Measurements from ENCODE around the gene AGPS. TPM values are rescaled to one million over a fixed set of nuclear protein-coding genes. Genes with fewer than 3 reads are reported as not detected.
"Not testable (repeated sequence)": the region's sequence is repeated elsewhere in the genome, so short reads cannot be mapped to it uniquely, and the experiment has no call there.

The AGPS gene
- total RNA-seq, 2 donors from 2014 or later = 54.3 to 62.2 TPM

- H3K27ac Mint-ChIP-seq = no peak overlapping the region
- H3K36me3 Mint-ChIP-seq = peaks cover 12% of the 10 kb centered on the region
- no peaks in the 10 kb centered on the region for H3K4me1 Mint-ChIP-seq (ENCODE audit: low read depth in 2 of 2)
- no peak overlapping the region for H3K4me3 Mint-ChIP-seq
- H3K27me3 Mint-ChIP-seq = no peaks in the 10 kb centered on the region
- no peaks in the 10 kb centered on the region for H3K9me3 Mint-ChIP-seq
- DNase-seq (ENCODE audit: low spot score) (no peak), ATAC-seq (no peak)
Measured at GRCh38 chr2:177445200-177445599, 52.6 kb downstream of the AGPS start.

DNA sequence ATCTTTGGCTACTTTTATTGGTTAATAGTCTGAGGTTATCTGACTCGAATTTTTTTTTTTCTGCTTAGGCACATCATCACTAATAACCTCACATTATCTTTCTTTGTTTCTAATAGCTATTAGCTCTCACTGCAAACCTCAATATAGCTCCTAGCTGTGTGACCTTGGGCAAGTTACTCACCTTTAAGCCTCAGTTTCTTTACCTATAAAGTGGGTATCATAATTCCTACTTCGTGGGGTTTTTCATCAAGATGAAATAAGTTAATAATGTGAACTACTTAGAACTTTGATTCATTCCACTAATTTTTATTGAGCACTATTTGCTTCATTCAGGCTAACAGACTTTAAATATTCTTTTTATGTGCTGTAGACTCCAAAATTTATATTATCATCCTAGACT is 55.5 kb downstream of the AGPS start:
- H3K4me3 Mint-ChIP-seq = no peak overlapping the region
- H3K27ac Mint-ChIP-seq = no peak overlapping the region

GRCh38 chr2:177449159-177449558 is 56.6 kb downstream of the AGPS start:
- no peak for ATAC-seq
- H3K4me1 Mint-ChIP-seq (ENCODE audit: low read depth in 2 of 2) = peaks cover 0 to 6% of the 10 kb centered on the region in 2 donors
- no peaks in the 10 kb centered on the region for H3K9me3 Mint-ChIP-seq
- no peak for DNase-seq (ENCODE audit: low spot score)
- H3K27ac Mint-ChIP-seq = no peak overlapping the region
- H3K4me3 Mint-ChIP-seq = no peak overlapping the region
- H3K36me3 Mint-ChIP-seq = peaks cover 5% of the 10 kb centered on the region
- no peaks in the 10 kb centered on the region for H3K27me3 Mint-ChIP-seq

More for the DNA sequence above, 55.5 kb downstream of the AGPS start:
- Mint-ChIP-seq H3K9me3 (no peaks in the 10 kb centered on the region), H3K36me3 (peaks cover 11% of the 10 kb centered on the region), H3K4me1 (ENCODE audit: low read depth in 2 of 2) (peaks cover 0 to 4% of the 10 kb centered on the region in 2 donors), H3K27me3 (no peaks in the 10 kb centered on the region)
- DNase-seq (ENCODE audit: low spot score) = no peak
- ATAC-seq = no peak

GRCh38 chr2:177455187-177455586 is 62.6 kb downstream of the AGPS start:
- ATAC-seq (no peak), DNase-seq (ENCODE audit: low spot score) (no peak)
- peaks cover 3% of the 10 kb centered on the region for H3K9me3 Mint-ChIP-seq
- H3K4me1 Mint-ChIP-seq (ENCODE audit: low read depth in 2 of 2) = peaks cover 0 to 10% of the 10 kb centered on the region in 2 donors
- no peak overlapping the region for H3K27ac Mint-ChIP-seq
- H3K27me3 Mint-ChIP-seq = no peaks in the 10 kb centered on the region
- H3K36me3 Mint-ChIP-seq = peaks cover 11% of the 10 kb centered on the region
- no peak overlapping the region for H3K4me3 Mint-ChIP-seq

DNA sequence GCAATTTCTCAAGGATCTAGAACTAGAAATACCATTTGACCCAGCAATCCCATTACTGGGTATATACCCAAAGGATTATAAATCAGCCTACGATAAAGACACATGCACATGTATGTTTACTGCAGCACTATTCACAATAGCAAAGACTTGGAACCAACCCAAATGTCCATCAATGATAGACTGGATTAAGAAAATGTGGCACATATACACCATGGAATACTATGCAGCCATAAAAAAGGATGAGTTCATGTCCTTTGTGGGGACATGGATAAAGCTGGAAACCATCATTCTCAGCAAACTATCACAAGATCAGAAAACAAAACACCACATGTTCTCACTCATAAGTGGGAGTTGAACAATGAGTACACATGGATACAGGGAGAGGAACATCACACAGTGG is 67.2 kb downstream of the AGPS start:
- not testable (repeated sequence) for ATAC-seq, H3K27me3 Mint-ChIP-seq

DNA sequence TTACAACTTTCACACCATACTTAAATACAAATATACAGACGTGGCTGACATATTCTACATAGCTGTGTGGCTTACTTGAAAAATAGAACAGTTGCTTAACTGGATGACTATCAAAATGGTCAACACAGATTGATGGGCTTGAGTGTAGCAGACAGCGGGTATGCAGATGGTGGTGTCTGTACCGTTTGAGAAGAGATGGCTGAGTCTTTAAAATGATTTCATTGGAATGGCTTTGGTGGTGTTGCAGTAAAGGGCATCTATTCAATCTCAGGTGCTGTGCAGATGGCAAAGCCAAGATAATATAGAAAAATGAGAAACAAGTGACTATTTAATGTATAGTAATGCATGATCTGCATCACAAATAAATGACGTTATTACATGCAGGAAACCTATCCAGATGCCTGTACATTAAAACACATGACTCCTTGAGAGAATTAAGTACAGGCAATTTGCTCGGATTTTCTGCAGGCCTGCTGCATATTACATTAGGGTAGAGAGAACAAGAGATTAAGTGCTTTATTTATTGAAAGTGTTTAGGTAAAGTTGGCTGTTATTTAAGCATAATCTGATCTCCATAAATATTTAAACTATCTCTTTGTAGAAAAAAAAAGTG is 68.5 kb downstream of the AGPS start:
- Mint-ChIP-seq H3K4me1 (ENCODE audit: low read depth in 2 of 2) (peaks cover 0 to 4% of the 10 kb centered on the region in 2 donors), H3K27me3 (no peaks in the 10 kb centered on the region), H3K9me3 (peaks cover 3% of the 10 kb centered on the region), H3K27ac (no peak overlapping the region), H3K4me3 (no peak overlapping the region), H3K36me3 (peaks cover 11% of the 10 kb centered on the region)
- ATAC-seq (no peak), DNase-seq (ENCODE audit: low spot score) (no peak)

More for the DNA sequence above, 67.2 kb downstream of the AGPS start:
- peaks cover 11% of the 10 kb centered on the region for H3K36me3 Mint-ChIP-seq
- not testable (repeated sequence) for H3K27ac Mint-ChIP-seq; H3K4me3 Mint-ChIP-seq; H3K9me3 Mint-ChIP-seq; H3K4me1 Mint-ChIP-seq (ENCODE audit: low read depth in 2 of 2); DNase-seq (ENCODE audit: low spot score)

DNA sequence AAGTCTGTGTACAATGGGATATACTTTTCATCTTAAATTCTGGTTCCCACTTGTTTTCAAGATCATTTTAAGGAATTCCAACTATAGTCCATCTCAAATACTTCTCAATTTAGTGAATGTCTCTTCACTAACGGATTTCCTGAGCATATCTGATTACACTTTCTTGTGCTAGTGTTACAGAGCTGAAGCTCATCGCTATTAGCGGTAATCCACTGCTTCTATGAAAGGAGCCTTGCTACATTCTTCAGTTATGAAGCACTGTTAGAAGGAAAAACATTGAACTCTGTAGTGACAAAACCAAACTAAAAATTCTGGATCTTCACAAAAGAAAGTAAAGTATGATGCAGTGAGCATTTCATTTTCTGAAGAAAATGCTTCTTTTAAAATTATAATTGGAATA is 72.0 kb downstream of the AGPS start:
- no peak overlapping the region for H3K27ac Mint-ChIP-seq
- H3K36me3 Mint-ChIP-seq = peaks cover 4% of the 10 kb centered on the region
- H3K27me3 Mint-ChIP-seq = no peaks in the 10 kb centered on the region
- no peak for DNase-seq (ENCODE audit: low spot score)
- no peaks in the 10 kb centered on the region for H3K4me1 Mint-ChIP-seq (ENCODE audit: low read depth in 2 of 2)
- peaks cover 3% of the 10 kb centered on the region for H3K9me3 Mint-ChIP-seq
- H3K4me3 Mint-ChIP-seq = no peak overlapping the region
- no peak for ATAC-seq

DNA sequence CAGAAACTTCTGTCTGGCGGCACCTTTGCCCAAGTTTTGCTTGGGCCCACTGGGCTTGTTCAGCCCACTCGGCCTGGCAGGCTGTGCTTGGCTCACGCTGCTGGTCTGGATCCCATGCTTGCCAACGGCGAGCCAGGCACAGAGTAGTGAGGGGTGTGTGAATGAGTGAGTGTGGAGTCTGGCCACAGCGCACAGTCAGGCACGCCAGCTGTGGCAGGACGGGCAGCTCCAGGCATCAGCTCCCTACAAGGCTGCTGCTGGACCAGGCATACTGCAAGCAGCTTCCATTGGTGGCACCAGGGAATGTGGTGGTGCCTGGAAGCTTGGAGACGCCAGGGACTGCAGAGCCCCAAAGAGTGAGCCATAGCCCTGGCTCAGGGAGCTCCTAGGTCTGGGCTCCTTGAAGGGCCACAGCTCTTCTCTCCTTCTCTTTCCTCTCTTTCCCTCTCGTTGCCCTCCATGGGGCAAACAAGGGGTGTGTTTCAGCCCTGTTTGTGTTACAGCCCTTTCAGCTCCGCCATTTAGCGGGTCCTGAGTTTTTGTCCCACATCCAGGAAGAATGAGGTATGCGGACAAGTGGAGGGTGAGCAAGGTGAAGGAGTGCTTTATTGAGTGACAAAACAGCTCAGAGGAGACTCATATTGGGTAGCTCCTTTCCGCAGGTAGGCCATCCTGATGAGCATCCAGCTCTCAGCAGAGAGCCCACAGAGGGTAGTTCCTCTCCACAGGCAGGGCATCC is 73.0 kb downstream of the AGPS start:
- ATAC-seq = peak in 1 of 2 donors; percentile 53
- no peak for DNase-seq (ENCODE audit: low spot score)
- peaks cover 4% of the 10 kb centered on the region for H3K9me3 Mint-ChIP-seq
- H3K4me1 Mint-ChIP-seq (ENCODE audit: low read depth in 2 of 2) = peaks cover 0 to 5% of the 10 kb centered on the region in 2 donors
- H3K27ac Mint-ChIP-seq = peak overlapping the region in 1 of 2 donors; percentile 31
- no peak overlapping the region for H3K4me3 Mint-ChIP-seq
- H3K36me3 Mint-ChIP-seq = peaks cover 12% of the 10 kb centered on the region
- H3K27me3 Mint-ChIP-seq = no peaks in the 10 kb centered on the region

- ATAC-seq (peak in 1 of 2 donors; percentile 11), DNase-seq (ENCODE audit: low spot score) (peak; percentile 52)
- peaks cover 0 to 5% of the 10 kb centered on the region in 2 donors for H3K4me1 Mint-ChIP-seq (ENCODE audit: low read depth in 2 of 2)
- no peaks in the 10 kb centered on the region for H3K27me3 Mint-ChIP-seq
- H3K9me3 Mint-ChIP-seq = peaks cover 4% of the 10 kb centered on the region
- H3K4me3 Mint-ChIP-seq = no peak overlapping the region
- peaks cover 17% of the 10 kb centered on the region for H3K36me3 Mint-ChIP-seq
- H3K27ac Mint-ChIP-seq = no peak overlapping the region
Measured at GRCh38 chr2:177466337-177467195, 74.0 kb downstream of the AGPS start.

DNA sequence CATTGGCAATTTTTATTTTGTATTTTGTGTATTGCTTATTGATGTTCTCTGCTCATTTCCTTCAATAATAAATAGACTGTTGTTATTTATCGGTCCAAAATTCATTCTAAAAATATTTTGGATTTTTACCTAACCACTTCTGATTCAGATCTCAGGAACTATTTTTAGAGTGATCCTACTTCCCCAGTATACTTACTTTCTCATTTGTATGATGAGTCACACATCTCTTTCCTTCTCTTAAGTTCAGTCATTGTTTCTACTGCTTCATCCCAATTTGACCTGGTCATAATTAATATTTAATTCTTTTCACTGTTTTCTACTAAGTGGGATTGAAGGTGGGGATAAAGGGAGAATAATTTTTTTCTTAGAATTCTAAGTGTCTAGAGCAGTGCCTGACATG is 75.1 kb downstream of the AGPS start:
- no peak for DNase-seq (ENCODE audit: low spot score)
- Mint-ChIP-seq H3K36me3 (peaks cover 28% of the 10 kb centered on the region), H3K4me3 (no peak overlapping the region), H3K9me3 (peaks cover 9% of the 10 kb centered on the region), H3K27me3 (no peaks in the 10 kb centered on the region), H3K4me1 (ENCODE audit: low read depth in 2 of 2) (peaks cover 0 to 8% of the 10 kb centered on the region in 2 donors), H3K27ac (no peak overlapping the region)
- ATAC-seq = no peak

DNA sequence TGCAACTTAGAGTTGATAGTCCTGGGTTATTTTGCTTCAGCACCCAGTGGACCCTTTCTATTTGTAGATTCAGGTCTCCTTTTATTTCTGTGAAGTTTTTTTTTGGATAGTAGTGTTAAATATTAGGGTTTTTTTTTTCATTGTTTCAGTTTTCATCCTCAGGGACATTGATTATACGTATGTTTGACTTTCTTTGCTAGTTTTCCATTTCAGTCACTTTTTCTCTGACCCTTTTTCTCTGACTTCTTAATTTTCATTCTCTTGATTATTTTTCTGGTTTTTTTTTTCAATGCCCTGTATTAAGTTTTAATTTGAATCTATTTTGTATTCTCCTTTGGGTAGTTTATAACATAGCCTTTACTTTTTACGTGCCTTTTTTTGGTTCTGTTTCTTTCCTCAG is 79.4 kb downstream of the AGPS start:
- ATAC-seq = no peak
- Mint-ChIP-seq H3K27me3 (no peaks in the 10 kb centered on the region), H3K36me3 (peaks cover 39% of the 10 kb centered on the region), H3K27ac (no peak overlapping the region), H3K4me3 (no peak overlapping the region), H3K9me3 (peaks cover 12% of the 10 kb centered on the region), H3K4me1 (ENCODE audit: low read depth in 2 of 2) (peaks cover 0 to 8% of the 10 kb centered on the region in 2 donors)
- DNase-seq (ENCODE audit: low spot score) = no peak

- Mint-ChIP-seq H3K4me1 (ENCODE audit: low read depth in 2 of 2) (peaks cover 0 to 12% of the 10 kb centered on the region in 2 donors), H3K4me3 (no peak overlapping the region), H3K27me3 (no peaks in the 10 kb centered on the region), H3K27ac (no peak overlapping the region), H3K36me3 (peaks cover 49% of the 10 kb centered on the region), H3K9me3 (peaks cover 16% of the 10 kb centered on the region)
- DNase-seq (ENCODE audit: low spot score) (no peak), ATAC-seq (no peak)
Measured at GRCh38 chr2:177474301-177474700, 81.7 kb downstream of the AGPS start.

- ATAC-seq (no peak), DNase-seq (ENCODE audit: low spot score) (no peak)
- Mint-ChIP-seq H3K27ac (no peak overlapping the region), H3K4me1 (ENCODE audit: low read depth in 2 of 2) (peaks cover 0 to 9% of the 10 kb centered on the region in 2 donors), H3K4me3 (no peak overlapping the region), H3K9me3 (peaks cover 13% of the 10 kb centered on the region), H3K27me3 (no peaks in the 10 kb centered on the region), H3K36me3 (peaks cover 49% of the 10 kb centered on the region)
Measured at GRCh38 chr2:177474998-177475397, 82.4 kb downstream of the AGPS start.

- H3K9me3 Mint-ChIP-seq = peaks cover 13% of the 10 kb centered on the region
- no peak overlapping the region for H3K4me3 Mint-ChIP-seq
- H3K27ac Mint-ChIP-seq = no peak overlapping the region
- peaks cover 37% of the 10 kb centered on the region for H3K36me3 Mint-ChIP-seq
- H3K27me3 Mint-ChIP-seq = no peaks in the 10 kb centered on the region
- H3K4me1 Mint-ChIP-seq (ENCODE audit: low read depth in 2 of 2) = peaks cover 0 to 7% of the 10 kb centered on the region in 2 donors
- DNase-seq (ENCODE audit: low spot score) (no peak), ATAC-seq (no peak)
Measured at GRCh38 chr2:177476897-177477296, 84.3 kb downstream of the AGPS start.

Data from natural killer cell treated with Interleukin-12 subunit alpha and Interleukin-12 subunit beta and Interleukin-15 and Interleukin-18, amount 100 ng/mL, for 72 hours (primary cell).